ENCODE results near the gene GP5. TPM values are rescaled to one million over a fixed set of nuclear protein-coding genes. Genes with fewer than 3 reads are reported as not detected.

GP5 gene
- not detected for polyA plus RNA-seq (2012; ENCODE audit: low read depth, missing spikeins)

GRCh38 chr3:194399166-194399565 is at the start of gene GP5:
Gene GP5, minus strand, starts transcription at chr3:194399266. Its CDS starts 984 bp downstream, at chr3:194398282.
- no peak for FAIRE-seq
- TF ChIP-seq SPI1 (IDR thresholded peaks at IDR 0.05; ENCODE audit: low read depth, low read length) (no peak), POU2F2 (IDR thresholded peaks at IDR 0.05; ENCODE audit: low read depth, low read length) (no peak), PAX5 (IDR thresholded peaks at IDR 0.05; ENCODE audit: insufficient read depth, low read length, severe bottlenecking) (no peak), POLR2AphosphoS5 (IDR thresholded peaks at IDR 0.05; ENCODE audit: low read depth, low read length) (no peak), POLR2A (IDR thresholded peaks at IDR 0.05; ENCODE audit: low read depth, low read length) (no peak), TAF1 (IDR thresholded peaks at IDR 0.05; ENCODE audit: low read depth, low read length) (no peak)
- DNase-seq (ENCODE audit: insufficient read length, low spot score): no peak

- no peak for DNase-seq (ENCODE audit: insufficient read length, low spot score)
- no peak for TF ChIP-seq PAX5 (IDR thresholded peaks at IDR 0.05; ENCODE audit: insufficient read depth, low read length, severe bottlenecking)
- no peak for TF ChIP-seq POLR2A (IDR thresholded peaks at IDR 0.05; ENCODE audit: low read depth, low read length)
- no peak for TF ChIP-seq TAF1 (IDR thresholded peaks at IDR 0.05; ENCODE audit: low read depth, low read length)
- TF ChIP-seq SPI1 (IDR thresholded peaks at IDR 0.05; ENCODE audit: low read depth, low read length): no peak
- no peak for FAIRE-seq
Observed at GRCh38 chr3:194447657-194448056, 48.6 kb upstream of the GP5 start.

GRCh38 chr3:194447161-194447560 is 48.1 kb upstream of the GP5 start:
- DNase-seq (ENCODE audit: insufficient read length, low spot score) (no peak), FAIRE-seq (no peak)
- TF ChIP-seq TAF1 (IDR thresholded peaks at IDR 0.05; ENCODE audit: low read depth, low read length) (no peak), PAX5 (IDR thresholded peaks at IDR 0.05; ENCODE audit: insufficient read depth, low read length, severe bottlenecking) (no peak), SPI1 (IDR thresholded peaks at IDR 0.05; ENCODE audit: low read depth, low read length) (no peak), POU2F2 (IDR thresholded peaks at IDR 0.05; ENCODE audit: low read depth, low read length) (no peak), POLR2AphosphoS5 (IDR thresholded peaks at IDR 0.05; ENCODE audit: low read depth, low read length) (no peak), POLR2A (IDR thresholded peaks at IDR 0.05; ENCODE audit: low read depth, low read length) (no peak)

- TF ChIP-seq TAF1 (IDR thresholded peaks at IDR 0.05; ENCODE audit: low read depth, low read length): no peak
- no peak for TF ChIP-seq PAX5 (IDR thresholded peaks at IDR 0.05; ENCODE audit: insufficient read depth, low read length, severe bottlenecking)
- no peak for TF ChIP-seq POU2F2 (IDR thresholded peaks at IDR 0.05; ENCODE audit: low read depth, low read length)
- no peak for TF ChIP-seq POLR2A (IDR thresholded peaks at IDR 0.05; ENCODE audit: low read depth, low read length)
- TF ChIP-seq POLR2AphosphoS5 (IDR thresholded peaks at IDR 0.05; ENCODE audit: low read depth, low read length): no peak
- no peak for TF ChIP-seq SPI1 (IDR thresholded peaks at IDR 0.05; ENCODE audit: low read depth, low read length)
- DNase-seq (ENCODE audit: insufficient read length, low spot score) (no peak), FAIRE-seq (no peak)
Observed at GRCh38 chr3:194446754-194447153, 47.7 kb upstream of the GP5 start.

GRCh38 chr3:194446172-194446571 is 47.1 kb upstream of the GP5 start:
- FAIRE-seq (no peak), DNase-seq (ENCODE audit: insufficient read length, low spot score) (no peak)
- TF ChIP-seq TAF1 (IDR thresholded peaks at IDR 0.05; ENCODE audit: low read depth, low read length) (no peak), POU2F2 (IDR thresholded peaks at IDR 0.05; ENCODE audit: low read depth, low read length) (no peak), POLR2AphosphoS5 (IDR thresholded peaks at IDR 0.05; ENCODE audit: low read depth, low read length) (no peak), SPI1 (IDR thresholded peaks at IDR 0.05; ENCODE audit: low read depth, low read length) (no peak), PAX5 (IDR thresholded peaks at IDR 0.05; ENCODE audit: insufficient read depth, low read length, severe bottlenecking) (no peak), POLR2A (IDR thresholded peaks at IDR 0.05; ENCODE audit: low read depth, low read length) (no peak)

- TF ChIP-seq POU2F2 (IDR thresholded peaks at IDR 0.05; ENCODE audit: low read depth, low read length) (no peak), SPI1 (IDR thresholded peaks at IDR 0.05; ENCODE audit: low read depth, low read length) (no peak), POLR2A (IDR thresholded peaks at IDR 0.05; ENCODE audit: low read depth, low read length) (no peak), TAF1 (IDR thresholded peaks at IDR 0.05; ENCODE audit: low read depth, low read length) (no peak), POLR2AphosphoS5 (IDR thresholded peaks at IDR 0.05; ENCODE audit: low read depth, low read length) (no peak), PAX5 (IDR thresholded peaks at IDR 0.05; ENCODE audit: insufficient read depth, low read length, severe bottlenecking) (no peak)
- FAIRE-seq (no peak), DNase-seq (ENCODE audit: insufficient read length, low spot score) (no peak)
Observed at GRCh38 chr3:194443901-194444300, 44.8 kb upstream of the GP5 start.

- FAIRE-seq: no peak
- no peak for DNase-seq (ENCODE audit: insufficient read length, low spot score)
- no peak for TF ChIP-seq POLR2A (IDR thresholded peaks at IDR 0.05; ENCODE audit: low read depth, low read length)
- TF ChIP-seq POLR2AphosphoS5 (IDR thresholded peaks at IDR 0.05; ENCODE audit: low read depth, low read length): no peak
- no peak for TF ChIP-seq SPI1 (IDR thresholded peaks at IDR 0.05; ENCODE audit: low read depth, low read length)
- no peak for TF ChIP-seq POU2F2 (IDR thresholded peaks at IDR 0.05; ENCODE audit: low read depth, low read length)
- no peak for TF ChIP-seq PAX5 (IDR thresholded peaks at IDR 0.05; ENCODE audit: insufficient read depth, low read length, severe bottlenecking)
- TF ChIP-seq TAF1 (IDR thresholded peaks at IDR 0.05; ENCODE audit: low read depth, low read length): no peak
Observed at GRCh38 chr3:194440756-194441155, 41.7 kb upstream of the GP5 start.

GRCh38 chr3:194439881-194440550 is 41.0 kb upstream of the GP5 start:
- DNase-seq (ENCODE audit: insufficient read length, low spot score): no peak
- TF ChIP-seq TAF1 (IDR thresholded peaks at IDR 0.05; ENCODE audit: low read depth, low read length) (no peak), POLR2A (IDR thresholded peaks at IDR 0.05; ENCODE audit: low read depth, low read length) (no peak), PAX5 (IDR thresholded peaks at IDR 0.05; ENCODE audit: insufficient read depth, low read length, severe bottlenecking) (no peak), POU2F2 (IDR thresholded peaks at IDR 0.05; ENCODE audit: low read depth, low read length) (no peak), POLR2AphosphoS5 (IDR thresholded peaks at IDR 0.05; ENCODE audit: low read depth, low read length) (no peak), SPI1 (IDR thresholded peaks at IDR 0.05; ENCODE audit: low read depth, low read length) (no peak)
- FAIRE-seq: no peak

- DNase-seq (ENCODE audit: insufficient read length, low spot score): no peak
- no peak for TF ChIP-seq PAX5 (IDR thresholded peaks at IDR 0.05; ENCODE audit: insufficient read depth, low read length, severe bottlenecking)
- no peak for TF ChIP-seq POLR2AphosphoS5 (IDR thresholded peaks at IDR 0.05; ENCODE audit: low read depth, low read length)
- no peak for TF ChIP-seq SPI1 (IDR thresholded peaks at IDR 0.05; ENCODE audit: low read depth, low read length)
- no peak for TF ChIP-seq POU2F2 (IDR thresholded peaks at IDR 0.05; ENCODE audit: low read depth, low read length)
- FAIRE-seq: no peak
Observed at GRCh38 chr3:194434503-194434902, 35.4 kb upstream of the GP5 start.

- DNase-seq (ENCODE audit: insufficient read length, low spot score): no peak
Observed at GRCh38 chr3:194431554-194431953, 32.5 kb upstream of the GP5 start.

More at GRCh38 chr3:194431554-194431953, 32.5 kb upstream of the GP5 start:
- TF ChIP-seq PAX5 (IDR thresholded peaks at IDR 0.05; ENCODE audit: insufficient read depth, low read length, severe bottlenecking): no peak
- no peak for TF ChIP-seq POU2F2 (IDR thresholded peaks at IDR 0.05; ENCODE audit: low read depth, low read length)
- TF ChIP-seq TAF1 (IDR thresholded peaks at IDR 0.05; ENCODE audit: low read depth, low read length): no peak
- no peak for TF ChIP-seq POLR2A (IDR thresholded peaks at IDR 0.05; ENCODE audit: low read depth, low read length)
- TF ChIP-seq POLR2AphosphoS5 (IDR thresholded peaks at IDR 0.05; ENCODE audit: low read depth, low read length): no peak
- no peak for TF ChIP-seq SPI1 (IDR thresholded peaks at IDR 0.05; ENCODE audit: low read depth, low read length)
- no peak for FAIRE-seq

All from GM12891 (cell line).